ENCODE results near the gene PRXL2B. TPM values are rescaled to one million over a fixed set of nuclear protein-coding genes. Genes with fewer than 3 reads are reported as not detected.
"Not testable (repeated sequence)": the region's sequence is repeated elsewhere in the genome, so short reads cannot be mapped to it uniquely, and the experiment has no call there.

The PRXL2B gene
- total RNA-seq, 1 donor from 2014 or later = 34.7 TPM

GRCh38 chr1:2569060-2569459, 17.5 kb upstream of the PRXL2B start:
- H3K4me1 Mint-ChIP-seq = no peaks in the 10 kb centered on the region
- H3K27ac Mint-ChIP-seq = no peak overlapping the region
- H3K27me3 Mint-ChIP-seq (ENCODE audit: low read depth) = peaks cover 11% of the 10 kb centered on the region
- no peak overlapping the region for H3K4me3 Mint-ChIP-seq
- TF ChIP-seq CTCF (IDR thresholded peaks at IDR 0.05; ENCODE audit: unreplicated experiment) = no peak
- no peak for DNase-seq (ENCODE audit: low spot score in 2 of 2, unreplicated experiment in 2 of 2)
- peaks cover 13% of the 10 kb centered on the region for H3K9me3 Mint-ChIP-seq
- no peaks in the 10 kb centered on the region for H3K36me3 Mint-ChIP-seq

GRCh38 chr1:2569703-2570102, 16.9 kb upstream of the PRXL2B start:
- DNase-seq (ENCODE audit: low spot score in 2 of 2, unreplicated experiment in 2 of 2); H3K4me3 Mint-ChIP-seq; H3K27ac Mint-ChIP-seq; H3K4me1 Mint-ChIP-seq; H3K36me3 Mint-ChIP-seq: not testable (repeated sequence)
- Mint-ChIP-seq H3K27me3 (ENCODE audit: low read depth) (peaks cover 14% of the 10 kb centered on the region), H3K9me3 (peaks cover 14% of the 10 kb centered on the region)

GRCh38 chr1:2570332-2570731, 16.2 kb upstream of the PRXL2B start:
- DNase-seq (ENCODE audit: low spot score in 2 of 2, unreplicated experiment in 2 of 2) = no peak
- peaks cover 14% of the 10 kb centered on the region for H3K27me3 Mint-ChIP-seq (ENCODE audit: low read depth)
- H3K4me1 Mint-ChIP-seq = no peaks in the 10 kb centered on the region
- H3K9me3 Mint-ChIP-seq = peaks cover 14% of the 10 kb centered on the region
- H3K36me3 Mint-ChIP-seq = no peaks in the 10 kb centered on the region
- no peak overlapping the region for H3K4me3 Mint-ChIP-seq
- no peak for TF ChIP-seq CTCF (IDR thresholded peaks at IDR 0.05; ENCODE audit: unreplicated experiment)
- H3K27ac Mint-ChIP-seq = no peak overlapping the region

DNA sequence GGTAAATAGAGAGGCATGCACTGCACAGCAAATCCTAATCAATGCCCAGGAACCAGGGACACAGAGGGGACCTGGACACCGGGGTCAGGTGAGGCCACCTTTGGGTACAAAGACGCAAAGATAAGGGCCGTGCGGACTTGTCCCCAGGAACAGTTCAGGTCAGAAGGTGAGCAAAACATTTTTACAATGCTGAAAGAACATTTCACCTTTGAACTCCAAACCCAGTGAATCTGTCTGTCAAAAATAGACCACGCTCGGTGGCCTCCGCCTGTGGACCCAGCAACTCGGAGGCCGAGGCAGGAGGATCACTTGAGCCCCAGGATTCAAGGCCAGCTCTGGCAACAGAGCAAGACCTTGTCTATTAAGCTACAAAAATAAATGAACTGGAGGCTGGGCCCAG, 15.2 kb upstream of the PRXL2B start:
- H3K4me1 Mint-ChIP-seq = no peaks in the 10 kb centered on the region
- H3K27ac Mint-ChIP-seq = no peak overlapping the region
- no peak for TF ChIP-seq CTCF (IDR thresholded peaks at IDR 0.05; ENCODE audit: unreplicated experiment)
- H3K36me3 Mint-ChIP-seq = no peaks in the 10 kb centered on the region
- H3K27me3 Mint-ChIP-seq (ENCODE audit: low read depth) = peaks cover 11% of the 10 kb centered on the region
- no peak for DNase-seq (ENCODE audit: low spot score in 2 of 2, unreplicated experiment in 2 of 2)
- H3K4me3 Mint-ChIP-seq = no peak overlapping the region
- peaks cover 14% of the 10 kb centered on the region for H3K9me3 Mint-ChIP-seq

- Mint-ChIP-seq H3K36me3 (no peaks in the 10 kb centered on the region), H3K27ac (no peak overlapping the region), H3K9me3 (peaks cover 14% of the 10 kb centered on the region), H3K27me3 (ENCODE audit: low read depth) (peaks cover 11% of the 10 kb centered on the region), H3K4me1 (peaks cover 5% of the 10 kb centered on the region), H3K4me3 (no peak overlapping the region)
- DNase-seq (ENCODE audit: low spot score in 2 of 2, unreplicated experiment in 2 of 2) = no peak
- no peak for TF ChIP-seq CTCF (IDR thresholded peaks at IDR 0.05; ENCODE audit: unreplicated experiment)
Measured at GRCh38 chr1:2573250-2573920, 13.2 kb upstream of the PRXL2B start.

DNA sequence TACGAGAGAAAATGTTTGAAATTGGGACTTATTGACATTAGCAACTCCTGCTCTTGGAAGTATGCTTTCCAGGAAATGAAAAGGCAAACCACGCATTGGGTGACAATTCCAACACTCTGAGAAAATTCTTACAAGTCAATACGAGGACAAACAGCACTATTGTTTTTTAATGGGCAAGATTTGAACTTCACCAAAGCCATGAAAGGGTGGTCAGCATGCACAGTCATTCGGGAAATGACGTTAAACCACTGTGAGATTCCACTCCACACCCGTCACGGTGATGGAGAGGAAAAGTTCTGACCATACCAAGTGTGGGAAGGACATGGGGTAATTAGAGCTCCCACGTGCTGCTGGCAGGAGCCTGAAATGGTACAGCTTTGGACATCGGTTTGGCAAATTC, 12.2 kb upstream of the PRXL2B start:
- no peak for TF ChIP-seq CTCF (IDR thresholded peaks at IDR 0.05; ENCODE audit: unreplicated experiment)
- peaks cover 11% of the 10 kb centered on the region for H3K4me1 Mint-ChIP-seq
- peaks cover 14% of the 10 kb centered on the region for H3K9me3 Mint-ChIP-seq
- H3K27me3 Mint-ChIP-seq (ENCODE audit: low read depth) = peaks cover 7% of the 10 kb centered on the region
- no peak overlapping the region for H3K4me3 Mint-ChIP-seq
- DNase-seq (ENCODE audit: low spot score in 2 of 2, unreplicated experiment in 2 of 2) = no peak
- no peaks in the 10 kb centered on the region for H3K36me3 Mint-ChIP-seq
- no peak overlapping the region for H3K27ac Mint-ChIP-seq

All from mesothelial cell of epicardium (in vitro differentiated cells).